Activated CD4-positive, CD25-positive, alpha-beta regulatory T cell treated with anti-CD3 and anti-CD28 coated beads, Interleukin-2, amount 50 U/mL, for 72 hours (primary cell): ENCODE measurements around the gene PHLDB2.

Experiments used
- DNase-seq: peaks from one replicate; pipeline ENCODE4 v3.0.0; 2021

PHLDB2 gene

GRCh38 chr3:111885578-111885977, 26.5 kb downstream of the PHLDB2 start:
- no peak for DNase-seq

- no peak for DNase-seq
Measured at GRCh38 chr3:111890051-111890580, 31.1 kb downstream of the PHLDB2 start.

- no peak for DNase-seq
Measured at GRCh38 chr3:111892070-111892469, 33.0 kb downstream of the PHLDB2 start.

GRCh38 chr3:111895071-111895470, 36.0 kb downstream of the PHLDB2 start:
- no peak for DNase-seq

- no peak for DNase-seq
Measured at GRCh38 chr3:111899966-111900365, 40.9 kb downstream of the PHLDB2 start.

- DNase-seq = no peak
Measured at GRCh38 chr3:111901637-111902036, 42.6 kb downstream of the PHLDB2 start.

- no peak for DNase-seq
Measured at GRCh38 chr3:111902534-111902933, 43.5 kb downstream of the PHLDB2 start.

- DNase-seq = no peak
Measured at GRCh38 chr3:111903067-111903511, 44.0 kb downstream of the PHLDB2 start.

GRCh38 chr3:111904376-111905241, 45.5 kb downstream of the PHLDB2 start:
- no peak for DNase-seq

GRCh38 chr3:111906656-111907055, 47.6 kb downstream of the PHLDB2 start:
- no peak for DNase-seq

- DNase-seq = no peak
Measured at GRCh38 chr3:111907151-111907550, 48.1 kb downstream of the PHLDB2 start.

- no peak for DNase-seq
Measured at GRCh38 chr3:111910806-111911205, 51.7 kb downstream of the PHLDB2 start.

- no peak for DNase-seq
Measured at GRCh38 chr3:111911446-111911845, 52.4 kb downstream of the PHLDB2 start.

- no peak for DNase-seq
Measured at GRCh38 chr3:111913163-111913763, 54.2 kb downstream of the PHLDB2 start.

GRCh38 chr3:111915905-111916304, 56.8 kb downstream of the PHLDB2 start:
- DNase-seq = no peak

- no peak for DNase-seq
Measured at GRCh38 chr3:111917300-111917699, 58.2 kb downstream of the PHLDB2 start.

- no peak for DNase-seq
Measured at GRCh38 chr3:111919370-111920065, 60.5 kb downstream of the PHLDB2 start.

- no peak for DNase-seq
Measured at GRCh38 chr3:111921181-111921580, 62.1 kb downstream of the PHLDB2 start.

- no peak for DNase-seq
Measured at GRCh38 chr3:111923095-111923771, 64.2 kb downstream of the PHLDB2 start.

- DNase-seq = no peak
Measured at GRCh38 chr3:111923806-111924205, 64.7 kb downstream of the PHLDB2 start.

- no peak for DNase-seq
Measured at GRCh38 chr3:111924283-111924682, 65.2 kb downstream of the PHLDB2 start.

GRCh38 chr3:111926266-111926676, 67.2 kb downstream of the PHLDB2 start:
- DNase-seq = no peak

GRCh38 chr3:111928613-111929012, 69.5 kb downstream of the PHLDB2 start:
- no peak for DNase-seq
